HL-60 (cell line): Measurements from ENCODE around the gene C17orf114.

ENCODE experiments used
- DNase-seq, 2 experiments: peaks; one replicate each; pipeline ENCODE4 v3.0.0-alpha.2; 2010 to 2020; ENCODE audit warnings: low read depth in 1 of 2, low spot score in 1 of 2
- H3K27ac ChIP-seq: fragments of 250-450 bp; sonication (Bioruptor Pico); replicated peaks from 2 replicates; pipeline ENCODE4 v1.5.1; 2020; ENCODE audit warnings: mild to moderate bottlenecking, moderate library complexity
- H3K27me3 ChIP-seq: fragments of 250-450 bp; sonication (Bioruptor Pico); 2 replicates; pipeline ENCODE4 v1.5.1; 2021; ENCODE audit warnings: mild to moderate bottlenecking, moderate library complexity; ENCODE audit not compliant: insufficient read depth, poor library complexity, severe bottlenecking
- H3K4me3 ChIP-seq: replicated peaks from 2 replicates; pipeline ENCODE4 v1.5.1; 2011; ENCODE audit warnings: mild to moderate bottlenecking, control low read depth, low read length; ENCODE audit not compliant: insufficient read depth
- CTCF ChIP-seq: IDR thresholded peaks from one replicate; pipeline ENCODE4 v1.5.1; 2011; ENCODE audit warnings: low read length, control low read depth, inconsistent platforms; ENCODE audit not compliant: insufficient read depth
- GABPA ChIP-seq: IDR thresholded peaks from 2 replicates; pipeline ENCODE4 v1.6.1; 2012; ENCODE audit warnings: low read depth
- POLR2AphosphoS5 ChIP-seq: IDR thresholded peaks from 2 replicates; pipeline ENCODE4 v1.6.1; 2012; ENCODE audit warnings: low read depth
- REST ChIP-seq: IDR thresholded peaks from 2 replicates; pipeline ENCODE4 v1.6.1; 2012; ENCODE audit warnings: low read depth; ENCODE audit not compliant: insufficient replicate concordance
- SPI1 ChIP-seq: IDR thresholded peaks from 2 replicates; pipeline ENCODE4 v1.6.1; 2012; ENCODE audit warnings: low read depth, mild to moderate bottlenecking, borderline replicate concordance

C17orf114 gene

GRCh38 chr17:4839221-4839620 lies 37.1 kb upstream of the C17orf114 start:
- no peak for TF ChIP-seq GABPA
- TF ChIP-seq CTCF = no peak
- TF ChIP-seq SPI1 = no peak
- TF ChIP-seq REST = no peak
- TF ChIP-seq POLR2AphosphoS5 = no peak
- H3K27ac ChIP-seq = no peak overlapping the region
- H3K27me3 ChIP-seq = no peaks in the 10 kb centered on the region
- no peak for DNase-seq
- H3K4me3 ChIP-seq = no peak overlapping the region

- H3K4me3 ChIP-seq = no peak overlapping the region
- H3K27ac ChIP-seq = no peak overlapping the region
- no peaks in the 10 kb centered on the region for H3K27me3 ChIP-seq
- no peak for DNase-seq
- TF ChIP-seq SPI1 = no peak
- TF ChIP-seq POLR2AphosphoS5 = no peak
- no peak for TF ChIP-seq CTCF
- TF ChIP-seq GABPA = no peak
- TF ChIP-seq REST = no peak
Measured at GRCh38 chr17:4838309-4838785, 36.2 kb upstream of the C17orf114 start.

- DNase-seq = no peak
- Histone ChIP-seq H3K4me3 (no peak overlapping the region), H3K27me3 (no peaks in the 10 kb centered on the region), H3K27ac (no peak overlapping the region)
- TF ChIP-seq SPI1 (no peak), REST (no peak), POLR2AphosphoS5 (no peak), GABPA (no peak), CTCF (no peak)
Measured at GRCh38 chr17:4837471-4838308, 35.6 kb upstream of the C17orf114 start.
